ENCODE results near the gene PRKCH. TPM values are rescaled to one million over a fixed set of nuclear protein-coding genes. Genes with fewer than 3 reads are reported as not detected.

The PRKCH gene
- total RNA-seq, 1 donor from 2014 or later: 101 TPM

GRCh38 chr14:61565181-61565580 lies 243.8 kb downstream of the PRKCH start:
- Mint-ChIP-seq H3K4me3 (ENCODE audit: low read depth) (no peak overlapping the region), H3K36me3 (ENCODE audit: low read depth) (no peaks in the 10 kb centered on the region), H3K9me3 (peaks cover 6% of the 10 kb centered on the region), H3K4me1 (ENCODE audit: low read depth) (peaks cover 57% of the 10 kb centered on the region), H3K27me3 (ENCODE audit: low read depth) (peaks cover 15% of the 10 kb centered on the region), H3K27ac (no peak overlapping the region)
- DNase-seq (ENCODE audit: low spot score): no peak
- intact Hi-C loops (cut with micrococcal nuclease): no loop called here

GRCh38 chr14:61565836-61566536 lies 244.6 kb downstream of the PRKCH start:
- Mint-ChIP-seq H3K27ac (no peak overlapping the region), H3K27me3 (ENCODE audit: low read depth) (peaks cover 21% of the 10 kb centered on the region), H3K36me3 (ENCODE audit: low read depth) (no peaks in the 10 kb centered on the region), H3K9me3 (peaks cover 6% of the 10 kb centered on the region), H3K4me3 (ENCODE audit: low read depth) (no peak overlapping the region), H3K4me1 (ENCODE audit: low read depth) (peaks cover 63% of the 10 kb centered on the region)
- DNase-seq (ENCODE audit: low spot score): no peak
- intact Hi-C loops (cut with micrococcal nuclease): no loop called here

- Mint-ChIP-seq H3K9me3 (peaks cover 6% of the 10 kb centered on the region), H3K4me3 (ENCODE audit: low read depth) (no peak overlapping the region), H3K36me3 (ENCODE audit: low read depth) (no peaks in the 10 kb centered on the region), H3K27ac (no peak overlapping the region), H3K4me1 (ENCODE audit: low read depth) (peaks cover 64% of the 10 kb centered on the region), H3K27me3 (ENCODE audit: low read depth) (peaks cover 28% of the 10 kb centered on the region)
- intact Hi-C loops (cut with micrococcal nuclease): no loop called here
- DNase-seq (ENCODE audit: low spot score): no peak
These were observed 245.3 kb downstream of the PRKCH start for GRCh38 chr14:61566537-61567225.

- no peak for DNase-seq (ENCODE audit: low spot score)
- H3K9me3 Mint-ChIP-seq: peaks cover 6% of the 10 kb centered on the region
- no peak overlapping the region for H3K27ac Mint-ChIP-seq
- peaks cover 53% of the 10 kb centered on the region for H3K4me1 Mint-ChIP-seq (ENCODE audit: low read depth)
- H3K4me3 Mint-ChIP-seq (ENCODE audit: low read depth): peak overlapping the region; percentile 43
- intact Hi-C loops (cut with micrococcal nuclease): no loop called here
- H3K27me3 Mint-ChIP-seq (ENCODE audit: low read depth): peaks cover 38% of the 10 kb centered on the region
- H3K36me3 Mint-ChIP-seq (ENCODE audit: low read depth): no peaks in the 10 kb centered on the region
These were observed 246.6 kb downstream of the PRKCH start for GRCh38 chr14:61567838-61568571.

- Mint-ChIP-seq H3K4me3 (ENCODE audit: low read depth) (peak overlapping the region; percentile 43), H3K9me3 (peaks cover 6% of the 10 kb centered on the region), H3K27ac (no peak overlapping the region), H3K36me3 (ENCODE audit: low read depth) (no peaks in the 10 kb centered on the region), H3K27me3 (ENCODE audit: low read depth) (peaks cover 42% of the 10 kb centered on the region), H3K4me1 (ENCODE audit: low read depth) (peaks cover 48% of the 10 kb centered on the region)
- DNase-seq (ENCODE audit: low spot score): peak; percentile 22
- intact Hi-C loops (cut with micrococcal nuclease): no loop called here
These were observed 247.2 kb downstream of the PRKCH start for GRCh38 chr14:61568572-61569011.

- no peak overlapping the region for H3K27ac Mint-ChIP-seq
- H3K4me1 Mint-ChIP-seq (ENCODE audit: low read depth): peaks cover 42% of the 10 kb centered on the region
These were observed 247.9 kb downstream of the PRKCH start for GRCh38 chr14:61569308-61569707.

GRCh38 chr14:61569812-61570548 lies 248.6 kb downstream of the PRKCH start:
- Mint-ChIP-seq H3K4me3 (ENCODE audit: low read depth) (peak overlapping the region; percentile 19), H3K27ac (peak overlapping the region; percentile 60), H3K27me3 (ENCODE audit: low read depth) (peaks cover 46% of the 10 kb centered on the region), H3K9me3 (peaks cover 6% of the 10 kb centered on the region), H3K36me3 (ENCODE audit: low read depth) (no peaks in the 10 kb centered on the region), H3K4me1 (ENCODE audit: low read depth) (peaks cover 39% of the 10 kb centered on the region)
- intact Hi-C loops (cut with micrococcal nuclease): loop anchor here (2.0 kb wide), 2 partner anchors 41 to 93 kb away; no protein-coding TSS in a partner anchor
- peak; percentile 24 for DNase-seq (ENCODE audit: low spot score)

More at GRCh38 chr14:61569308-61569707, 247.9 kb downstream of the PRKCH start:
- intact Hi-C loops (cut with micrococcal nuclease): no loop called here
- H3K9me3 Mint-ChIP-seq: peaks cover 6% of the 10 kb centered on the region
- no peaks in the 10 kb centered on the region for H3K36me3 Mint-ChIP-seq (ENCODE audit: low read depth)
- H3K27me3 Mint-ChIP-seq (ENCODE audit: low read depth): peaks cover 44% of the 10 kb centered on the region
- no peak for DNase-seq (ENCODE audit: low spot score)
- H3K4me3 Mint-ChIP-seq (ENCODE audit: low read depth): no peak overlapping the region

- H3K27ac Mint-ChIP-seq: no peak overlapping the region
- peaks cover 36% of the 10 kb centered on the region for H3K4me1 Mint-ChIP-seq (ENCODE audit: low read depth)
- no peak overlapping the region for H3K4me3 Mint-ChIP-seq (ENCODE audit: low read depth)
- no peaks in the 10 kb centered on the region for H3K36me3 Mint-ChIP-seq (ENCODE audit: low read depth)
- DNase-seq (ENCODE audit: low spot score): no peak
- intact Hi-C loops (cut with micrococcal nuclease): loop anchor here (2.0 kb wide), 2 partner anchors 42 to 92 kb away; no protein-coding TSS in a partner anchor
- H3K27me3 Mint-ChIP-seq (ENCODE audit: low read depth): peaks cover 53% of the 10 kb centered on the region
- peaks cover 4% of the 10 kb centered on the region for H3K9me3 Mint-ChIP-seq
These were observed 249.3 kb downstream of the PRKCH start for GRCh38 chr14:61570549-61571290.

- no peak for DNase-seq (ENCODE audit: low spot score)
- peaks cover 64% of the 10 kb centered on the region for H3K27me3 Mint-ChIP-seq (ENCODE audit: low read depth)
- H3K36me3 Mint-ChIP-seq (ENCODE audit: low read depth): no peaks in the 10 kb centered on the region
- H3K4me3 Mint-ChIP-seq (ENCODE audit: low read depth): no peak overlapping the region
- intact Hi-C loops (cut with micrococcal nuclease): loop anchor here (2.0 kb wide), 2 partner anchors 43 to 91 kb away; no protein-coding TSS in a partner anchor
- H3K9me3 Mint-ChIP-seq: no peaks in the 10 kb centered on the region
- H3K27ac Mint-ChIP-seq: no peak overlapping the region
- H3K4me1 Mint-ChIP-seq (ENCODE audit: low read depth): peaks cover 32% of the 10 kb centered on the region
These were observed 250.5 kb downstream of the PRKCH start for GRCh38 chr14:61571917-61572316.

GRCh38 chr14:61573321-61573720 lies 251.9 kb downstream of the PRKCH start:
- Mint-ChIP-seq H3K4me1 (ENCODE audit: low read depth) (peaks cover 37% of the 10 kb centered on the region), H3K27me3 (ENCODE audit: low read depth) (peaks cover 65% of the 10 kb centered on the region), H3K36me3 (ENCODE audit: low read depth) (no peaks in the 10 kb centered on the region), H3K9me3 (no peaks in the 10 kb centered on the region), H3K4me3 (ENCODE audit: low read depth) (no peak overlapping the region), H3K27ac (no peak overlapping the region)
- DNase-seq (ENCODE audit: low spot score): no peak
- intact Hi-C loops (cut with micrococcal nuclease): no loop called here

- H3K4me1 Mint-ChIP-seq (ENCODE audit: low read depth): peaks cover 40% of the 10 kb centered on the region
- H3K36me3 Mint-ChIP-seq (ENCODE audit: low read depth): no peaks in the 10 kb centered on the region
- no peak for DNase-seq (ENCODE audit: low spot score)
- no peak overlapping the region for H3K4me3 Mint-ChIP-seq (ENCODE audit: low read depth)
- peaks cover 67% of the 10 kb centered on the region for H3K27me3 Mint-ChIP-seq (ENCODE audit: low read depth)
- H3K9me3 Mint-ChIP-seq: no peaks in the 10 kb centered on the region
- intact Hi-C loops (cut with micrococcal nuclease): no loop called here
- H3K27ac Mint-ChIP-seq: no peak overlapping the region
These were observed 252.6 kb downstream of the PRKCH start for GRCh38 chr14:61573748-61574513.
